ENCODE results near the gene HSD11B2.

Gene HSD11B2

DNA sequence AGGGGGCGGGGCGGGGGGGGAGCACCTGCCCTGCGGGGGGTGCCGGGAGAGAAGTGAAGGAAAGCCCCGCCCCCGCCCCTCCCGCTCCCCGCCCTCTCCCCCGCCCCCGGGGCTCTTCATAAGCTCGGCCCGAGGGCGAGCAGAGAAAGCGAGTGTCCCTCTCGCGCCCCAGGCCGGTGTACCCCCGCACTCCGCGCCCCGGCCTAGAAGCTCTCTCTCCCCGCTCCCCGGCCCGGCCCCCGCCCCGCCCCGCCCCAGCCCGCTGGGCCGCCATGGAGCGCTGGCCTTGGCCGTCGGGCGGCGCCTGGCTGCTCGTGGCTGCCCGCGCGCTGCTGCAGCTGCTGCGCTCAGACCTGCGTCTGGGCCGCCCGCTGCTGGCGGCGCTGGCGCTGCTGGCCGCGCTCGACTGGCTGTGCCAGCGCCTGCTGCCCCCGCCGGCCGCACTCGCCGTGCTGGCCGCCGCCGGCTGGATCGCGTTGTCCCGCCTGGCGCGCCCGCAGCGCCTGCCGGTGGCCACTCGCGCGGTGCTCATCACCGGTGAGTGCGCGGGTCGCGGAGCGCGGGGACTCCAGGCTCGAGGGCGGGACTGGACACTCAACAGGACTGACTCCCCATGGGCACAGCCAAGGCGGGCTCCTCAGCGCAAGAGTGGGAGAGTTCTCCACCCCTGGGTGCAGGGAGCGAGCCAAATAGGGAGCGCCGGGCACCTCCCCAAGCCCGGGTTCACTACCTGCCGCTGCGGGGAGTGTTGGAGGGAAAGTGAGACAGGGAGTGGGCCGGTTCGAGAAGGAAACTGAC, at the start of gene HSD11B2:
Gene HSD11B2 (plus strand): TSS at position 145 of the 798 bp plus-strand sequence. CDS start 128 bp downstream, at position 273.
- DNase-seq, result peak; percentile 73

DNA sequence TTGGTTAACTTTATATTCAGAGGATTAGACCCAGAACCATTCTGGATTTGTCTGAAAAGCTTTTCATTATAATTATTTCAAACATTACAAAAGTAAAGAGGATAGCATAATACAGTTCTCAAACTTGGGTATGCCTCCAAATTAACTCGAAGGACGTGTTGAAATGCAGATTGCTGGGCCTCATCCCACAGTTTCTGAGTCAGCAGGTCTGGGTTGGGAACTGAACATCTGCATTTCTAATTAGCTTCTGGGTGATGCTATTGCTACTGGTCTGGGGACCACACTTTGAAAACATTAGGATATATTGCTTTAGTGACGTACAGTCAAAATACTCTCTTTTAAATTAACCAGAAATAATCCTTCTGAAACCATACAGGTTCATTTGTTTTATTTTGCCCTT, 47.6 kb upstream of the HSD11B2 start:
- DNase-seq, result no peak

- DNase-seq, result no peak
These were observed 46.0 kb upstream of the HSD11B2 start for GRCh38 chr16:67384778-67385510.

GRCh38 chr16:67386861-67387455, 44.0 kb upstream of the HSD11B2 start:
- DNase-seq, result no peak

- no peak for DNase-seq
These were observed 43.3 kb upstream of the HSD11B2 start for GRCh38 chr16:67387479-67388079.

GRCh38 chr16:67388191-67388590, 42.7 kb upstream of the HSD11B2 start:
- DNase-seq, result no peak

DNA sequence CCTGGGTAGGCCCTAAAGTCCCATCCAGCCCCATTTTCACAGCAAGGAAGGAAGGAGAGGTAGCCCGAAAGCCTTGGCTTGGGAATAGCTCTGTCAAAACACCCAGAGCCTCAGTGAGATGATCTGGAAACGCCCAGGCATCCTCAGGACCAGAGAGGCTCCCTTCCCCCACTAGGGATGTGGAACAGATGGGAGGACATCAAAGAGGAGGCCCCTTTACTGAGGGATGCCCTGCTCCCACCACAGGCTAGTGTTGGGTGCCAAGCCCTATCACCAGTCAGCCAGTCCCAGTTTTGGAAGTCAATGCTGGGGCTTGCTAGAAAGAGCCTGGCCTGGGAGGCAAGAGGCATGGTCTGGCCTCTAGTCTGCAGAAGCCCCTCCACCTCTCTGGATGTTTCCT, 42.3 kb upstream of the HSD11B2 start:
- DNase-seq, result no peak

GRCh38 chr16:67389911-67390815, 40.8 kb upstream of the HSD11B2 start:
- DNase-seq, result no peak

GRCh38 chr16:67390816-67391423, 40.0 kb upstream of the HSD11B2 start:
- DNase-seq, result no peak

DNA sequence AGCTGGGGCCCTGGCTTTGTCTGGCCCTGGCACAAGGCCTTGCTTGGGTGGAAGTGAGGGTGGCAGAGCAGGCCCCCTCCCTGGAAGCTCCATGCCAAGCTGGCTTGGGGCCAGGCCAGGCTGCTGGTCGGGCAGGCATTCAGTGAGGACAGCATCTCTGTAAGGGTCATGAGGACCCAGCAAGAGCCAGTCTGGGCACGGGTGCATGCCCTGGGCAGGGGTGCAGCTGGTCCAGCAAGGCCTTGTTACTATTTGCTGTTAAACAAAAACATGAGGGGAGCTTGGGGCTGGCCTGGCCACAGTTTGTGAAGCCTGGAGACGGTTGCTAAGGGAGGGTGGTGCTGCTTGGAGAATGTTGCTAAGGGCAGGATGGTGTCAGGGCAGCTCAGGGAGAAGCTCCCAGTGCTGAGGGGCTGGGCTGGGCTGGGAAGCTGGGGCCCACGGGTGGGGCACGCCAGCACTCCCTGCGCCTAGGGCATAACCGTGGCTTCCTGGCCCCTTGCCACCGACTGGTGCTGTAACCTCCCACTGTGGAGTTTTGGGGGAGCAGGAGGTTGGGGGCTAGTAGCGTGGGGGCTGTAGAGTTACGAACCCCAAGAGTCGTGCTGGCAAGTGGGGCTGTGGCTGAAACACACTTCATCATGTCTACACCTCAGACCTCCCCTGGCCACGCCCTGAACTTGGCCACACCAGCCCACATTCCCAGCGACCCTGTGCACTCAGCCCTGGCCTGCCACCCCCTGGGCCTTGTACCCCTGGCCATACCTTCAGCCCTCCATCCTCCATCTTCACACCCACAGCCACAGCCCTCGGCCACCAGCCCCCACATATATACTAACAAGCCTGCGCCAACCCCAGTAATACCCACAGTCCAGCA, 39.3 kb upstream of the HSD11B2 start:
- no peak for DNase-seq

DNA sequence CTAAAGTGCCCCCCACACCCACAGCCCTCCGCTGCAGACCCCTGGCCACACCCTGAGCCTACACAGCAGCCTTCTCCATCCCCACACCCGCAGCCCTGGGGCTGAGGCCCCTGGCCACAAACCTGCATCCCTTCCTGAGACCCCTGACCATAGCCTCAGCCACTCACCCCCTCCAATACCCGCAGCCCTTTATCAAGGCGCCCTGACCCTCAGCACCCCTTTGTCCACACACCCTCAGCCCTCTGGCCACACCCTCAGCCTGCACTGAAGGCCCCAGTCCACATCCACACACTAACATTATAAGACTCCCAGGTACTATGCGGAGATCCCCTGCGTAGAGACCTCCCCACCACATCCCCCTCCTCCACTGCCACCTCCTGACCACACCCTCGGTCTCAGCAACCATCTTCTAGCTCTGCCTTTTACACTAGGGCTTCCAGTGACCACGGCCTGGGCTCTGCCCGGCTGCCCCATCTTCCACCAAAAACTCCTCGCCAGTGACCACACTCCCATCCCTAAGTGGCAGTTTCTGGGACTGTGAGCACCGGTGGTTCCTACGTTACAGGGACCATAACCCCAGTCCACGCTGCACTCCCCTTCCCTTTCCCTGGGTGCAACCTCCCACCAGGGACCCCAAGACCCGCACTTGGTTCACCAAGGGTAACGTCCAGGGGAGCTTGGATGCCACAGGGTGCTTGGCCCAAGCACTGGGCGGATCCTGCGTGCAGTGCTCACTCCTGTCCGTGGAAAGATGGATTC, 38.4 kb upstream of the HSD11B2 start:
- peak; percentile 37 for DNase-seq

GRCh38 chr16:67393111-67393787, 37.7 kb upstream of the HSD11B2 start, which contains the start of gene TPPP3:
Gene TPPP3 (minus strand): TSS chr16:67393498. CDS start chr16:67391111, 2,387 bp downstream.
- peak; percentile 95 for DNase-seq

GRCh38 chr16:67393788-67394154, 37.1 kb upstream of the HSD11B2 start:
- no peak for DNase-seq

GRCh38 chr16:67394155-67395104, 36.5 kb upstream of the HSD11B2 start:
- peak; percentile 69 for DNase-seq

DNA sequence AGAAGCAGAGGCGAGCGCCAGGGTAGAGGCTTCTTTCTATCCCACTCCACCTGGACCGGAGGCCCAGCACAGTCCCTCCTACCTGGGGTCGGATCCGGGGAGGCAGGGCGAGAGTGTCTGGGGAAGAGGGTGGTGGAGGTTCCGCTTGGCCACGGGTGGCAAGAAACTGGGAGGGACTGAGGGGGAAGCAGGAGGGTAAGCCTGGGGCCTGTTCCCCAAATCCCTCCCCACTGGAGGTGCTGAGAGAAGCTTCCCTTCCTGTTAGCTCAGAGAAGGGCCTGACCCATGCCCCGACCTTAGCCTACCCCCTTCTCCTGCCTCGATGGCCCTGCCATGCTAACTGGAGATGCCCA, 35.8 kb upstream of the HSD11B2 start:
- DNase-seq, result no peak

DNA sequence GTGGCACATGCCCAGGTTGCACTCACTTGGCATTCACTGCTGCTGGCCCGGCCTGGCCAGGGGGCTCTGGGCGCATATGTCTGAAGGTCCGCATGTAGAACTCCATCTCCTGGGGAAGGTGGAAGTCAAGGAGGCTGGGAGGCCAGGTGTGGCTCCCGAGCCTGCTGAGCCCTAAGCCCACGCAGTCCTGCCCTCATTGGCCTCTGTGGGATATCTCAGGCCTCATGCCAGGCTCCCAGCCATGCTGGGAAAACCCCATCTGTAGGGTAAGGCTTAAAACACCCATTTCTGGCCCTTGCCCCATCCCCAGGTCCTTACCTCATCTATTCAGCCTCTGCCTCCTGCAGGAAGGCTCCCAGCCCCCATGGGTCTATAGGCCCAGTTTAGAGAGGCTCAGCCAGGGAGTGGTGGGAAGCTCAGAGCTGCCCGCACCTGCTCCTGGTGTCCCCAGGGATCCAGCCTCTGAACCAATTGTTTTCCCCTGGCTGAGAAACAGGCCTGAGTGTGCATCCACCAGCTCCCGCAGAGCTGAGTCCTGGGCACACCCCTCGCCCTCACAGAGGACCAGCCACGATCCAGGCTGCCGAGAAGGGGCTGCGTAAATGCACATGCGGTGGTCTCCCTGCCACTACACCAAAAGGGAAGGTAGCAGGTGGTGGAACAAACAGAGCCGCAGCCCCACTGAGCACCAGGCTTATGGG, 35.3 kb upstream of the HSD11B2 start:
- DNase-seq, result peak; percentile 89

Measured in eye (tissue), 1 donor.